ENCODE data around the gene PRPS1. TPM values are rescaled to one million over a fixed set of nuclear protein-coding genes. Genes with fewer than 3 reads are reported as not detected.
"Not testable (repeated sequence)": the region's sequence is repeated elsewhere in the genome, so short reads cannot be mapped to it uniquely, and the experiment has no call there.

Gene PRPS1
- total RNA-seq, 1 donor from 2014 or later, result 45.1 TPM

GRCh38 chrX:107662145-107662544, 33.8 kb downstream of the PRPS1 start:
- no peak for DNase-seq (ENCODE audit: extremely low spot score, unreplicated experiment)
- H3K36me3 Mint-ChIP-seq, result no peaks in the 10 kb centered on the region
- H3K4me3 Mint-ChIP-seq, result no peak overlapping the region
- H3K4me1 Mint-ChIP-seq (ENCODE audit: unreplicated experiment), result peaks cover 7% of the 10 kb centered on the region
- TF ChIP-seq CTCF (conservative IDR thresholded peaks at IDR 0.05), result no peak
- no peaks in the 10 kb centered on the region for H3K27me3 Mint-ChIP-seq
- no peak overlapping the region for H3K27ac Mint-ChIP-seq
- no peaks in the 10 kb centered on the region for H3K9me3 Mint-ChIP-seq

- H3K9me3 Mint-ChIP-seq, result no peaks in the 10 kb centered on the region
- no peak overlapping the region for H3K4me3 Mint-ChIP-seq
- no peak for DNase-seq (ENCODE audit: extremely low spot score, unreplicated experiment)
- TF ChIP-seq CTCF (conservative IDR thresholded peaks at IDR 0.05), result no peak
- H3K27ac Mint-ChIP-seq, result no peak overlapping the region
- peaks cover 7% of the 10 kb centered on the region for H3K4me1 Mint-ChIP-seq (ENCODE audit: unreplicated experiment)
- no peaks in the 10 kb centered on the region for H3K27me3 Mint-ChIP-seq
- H3K36me3 Mint-ChIP-seq, result no peaks in the 10 kb centered on the region
These were observed 34.5 kb downstream of the PRPS1 start for GRCh38 chrX:107662824-107663223.

- Mint-ChIP-seq H3K9me3 (no peaks in the 10 kb centered on the region), H3K27me3 (no peaks in the 10 kb centered on the region)
- TF ChIP-seq CTCF (conservative IDR thresholded peaks at IDR 0.05), result no peak
These were observed 38.6 kb downstream of the PRPS1 start for GRCh38 chrX:107666931-107667330.

GRCh38 chrX:107667426-107667825, 39.1 kb downstream of the PRPS1 start:
- TF ChIP-seq CTCF (conservative IDR thresholded peaks at IDR 0.05), result no peak
- Mint-ChIP-seq H3K4me3 (no peak overlapping the region), H3K27ac (no peak overlapping the region), H3K4me1 (ENCODE audit: unreplicated experiment) (peaks cover 1% of the 10 kb centered on the region), H3K9me3 (no peaks in the 10 kb centered on the region), H3K36me3 (no peaks in the 10 kb centered on the region), H3K27me3 (no peaks in the 10 kb centered on the region)
- DNase-seq (ENCODE audit: extremely low spot score, unreplicated experiment), result no peak

More at GRCh38 chrX:107666931-107667330, 38.6 kb downstream of the PRPS1 start:
- DNase-seq (ENCODE audit: extremely low spot score, unreplicated experiment), result no peak
- H3K4me3 Mint-ChIP-seq, result no peak overlapping the region
- no peaks in the 10 kb centered on the region for H3K36me3 Mint-ChIP-seq
- H3K4me1 Mint-ChIP-seq (ENCODE audit: unreplicated experiment), result peaks cover 6% of the 10 kb centered on the region
- no peak overlapping the region for H3K27ac Mint-ChIP-seq

GRCh38 chrX:107668710-107669109, 40.4 kb downstream of the PRPS1 start:
- not testable (repeated sequence) for DNase-seq (ENCODE audit: extremely low spot score, unreplicated experiment); H3K27ac Mint-ChIP-seq; H3K9me3 Mint-ChIP-seq; H3K4me1 Mint-ChIP-seq (ENCODE audit: unreplicated experiment); H3K27me3 Mint-ChIP-seq; H3K4me3 Mint-ChIP-seq; H3K36me3 Mint-ChIP-seq

GRCh38 chrX:107669261-107669660, 41.0 kb downstream of the PRPS1 start:
- no peaks in the 10 kb centered on the region for H3K36me3 Mint-ChIP-seq
- no peak overlapping the region for H3K4me3 Mint-ChIP-seq
- no peak overlapping the region for H3K27ac Mint-ChIP-seq
- H3K4me1 Mint-ChIP-seq (ENCODE audit: unreplicated experiment), result no peaks in the 10 kb centered on the region
- H3K27me3 Mint-ChIP-seq, result no peaks in the 10 kb centered on the region
- no peak for TF ChIP-seq CTCF (conservative IDR thresholded peaks at IDR 0.05)
- no peaks in the 10 kb centered on the region for H3K9me3 Mint-ChIP-seq
- DNase-seq (ENCODE audit: extremely low spot score, unreplicated experiment), result no peak
